ENCODE results near the gene CTNNBIP1. TPM values are rescaled to one million over a fixed set of nuclear protein-coding genes. Genes with fewer than 3 reads are reported as not detected.

CTNNBIP1 gene
- total RNA-seq, 1 experiment from 2014 or later: 44.4 TPM

DNA sequence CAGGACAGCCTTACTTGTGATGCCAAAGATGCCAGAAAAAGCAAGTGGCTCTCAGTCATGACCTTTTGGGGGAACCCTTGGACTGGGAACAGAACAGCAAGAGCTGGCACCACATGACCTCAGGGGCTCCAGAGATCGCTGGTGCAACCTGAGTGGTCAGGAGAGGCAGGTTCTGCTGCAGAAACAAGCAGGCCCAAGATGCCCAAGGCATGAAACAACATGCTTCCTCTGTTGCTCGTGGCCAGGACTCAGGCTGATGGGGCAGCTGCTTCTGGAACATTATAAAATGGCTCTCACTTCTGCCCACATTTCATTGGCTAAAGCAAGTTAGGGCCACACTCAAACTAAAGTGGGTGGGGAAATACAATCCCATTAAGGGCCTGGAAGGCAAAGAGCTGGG, 68.6 kb downstream of the CTNNBIP1 start:
- no peak overlapping the region for H3K56ac ChIP-seq (ENCODE audit: insufficient read length, low read depth, low read length)
- no peaks in the 10 kb centered on the region for H3K27me3 ChIP-seq (ENCODE audit: insufficient read depth, low read length)
- H3K27ac ChIP-seq (ENCODE audit: insufficient read length, low read depth, low read length): no peak overlapping the region
- no CpG with 5 or more reads among the region's 2 CpGs for WGBS (ENCODE audit: extremely low coverage, insufficient read length, low lambda C conversion rate)
- no peak overlapping the region for H2BK12ac ChIP-seq (ENCODE audit: insufficient read length, low read depth, low read length)
- no peak overlapping the region for H4K5ac ChIP-seq (ENCODE audit: insufficient read length, low read depth, low read length)
- H4K20me1 ChIP-seq (ENCODE audit: control insufficient read depth, insufficient read depth, insufficient read length): no peaks in the 10 kb centered on the region
- TF ChIP-seq, protein P1, sequence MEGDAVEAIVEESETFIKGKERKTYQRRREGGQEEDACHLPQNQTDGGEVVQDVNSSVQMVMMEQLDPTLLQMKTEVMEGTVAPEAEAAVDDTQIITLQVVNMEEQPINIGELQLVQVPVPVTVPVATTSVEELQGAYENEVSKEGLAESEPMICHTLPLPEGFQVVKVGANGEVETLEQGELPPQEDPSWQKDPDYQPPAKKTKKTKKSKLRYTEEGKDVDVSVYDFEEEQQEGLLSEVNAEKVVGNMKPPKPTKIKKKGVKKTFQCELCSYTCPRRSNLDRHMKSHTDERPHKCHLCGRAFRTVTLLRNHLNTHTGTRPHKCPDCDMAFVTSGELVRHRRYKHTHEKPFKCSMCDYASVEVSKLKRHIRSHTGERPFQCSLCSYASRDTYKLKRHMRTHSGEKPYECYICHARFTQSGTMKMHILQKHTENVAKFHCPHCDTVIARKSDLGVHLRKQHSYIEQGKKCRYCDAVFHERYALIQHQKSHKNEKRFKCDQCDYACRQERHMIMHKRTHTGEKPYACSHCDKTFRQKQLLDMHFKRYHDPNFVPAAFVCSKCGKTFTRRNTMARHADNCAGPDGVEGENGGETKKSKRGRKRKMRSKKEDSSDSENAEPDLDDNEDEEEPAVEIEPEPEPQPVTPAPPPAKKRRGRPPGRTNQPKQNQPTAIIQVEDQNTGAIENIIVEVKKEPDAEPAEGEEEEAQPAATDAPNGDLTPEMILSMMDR (conservative IDR thresholded peaks at IDR 0.05): no peak
- H3T11ph ChIP-seq (ENCODE audit: low read length): no peak overlapping the region
- H3K14ac ChIP-seq (ENCODE audit: insufficient read depth, low read length): no peak overlapping the region
- no peaks in the 10 kb centered on the region for H3K23me2 ChIP-seq (ENCODE audit: insufficient read length, low read depth, low read length, poor library complexity, severe bottlenecking)
- H2BK120ac ChIP-seq (ENCODE audit: low read depth, low read length, poor library complexity, severe bottlenecking): no peak overlapping the region
- no peaks in the 10 kb centered on the region for H3K9me3 ChIP-seq (ENCODE audit: control insufficient read depth, low read depth, low read length)
- no peak overlapping the region for H3K18ac ChIP-seq (ENCODE audit: insufficient read length, low read depth, low read length)
- no peak overlapping the region for H3K4me2 ChIP-seq (ENCODE audit: insufficient read depth, insufficient read length, low read length)
- no peak overlapping the region for H3K9ac ChIP-seq (ENCODE audit: extremely low read depth, insufficient read length, low read length)
- Mint-ChIP-seq H3K36me3 (ENCODE audit: insufficient read depth in 1 of 3, low read depth in 3 of 3) (no peaks in the 10 kb centered on the region), H3K4me3 (no peak overlapping the region), H3K27ac (no peak overlapping the region), H3K4me1 (peaks cover 11 to 28% of the 10 kb centered on the region in 2 experiments), H3K9me3 (peaks cover 0 to 3% of the 10 kb centered on the region in 2 experiments; a peak in 1 of 5 replicates), H3K27me3 (ENCODE audit: low read depth) (peaks cover 7% of the 10 kb centered on the region)
- H2BK15ac ChIP-seq (ENCODE audit: low read depth, low read length): no peak overlapping the region
- no peaks in the 10 kb centered on the region for H3K4me1 ChIP-seq (ENCODE audit: insufficient read depth, low read length)
- H2AFZ ChIP-seq (ENCODE audit: low read length): no peak overlapping the region
- H2BK20ac ChIP-seq (ENCODE audit: low read depth, low read length, poor library complexity, severe bottlenecking): no peak overlapping the region
- H4K91ac ChIP-seq (ENCODE audit: insufficient read length, low read depth, low read length): no peak overlapping the region
- H3K4ac ChIP-seq (ENCODE audit: low read depth, low read length): no peak overlapping the region
- H3K79me2 ChIP-seq (ENCODE audit: insufficient read depth, low read length): no peaks in the 10 kb centered on the region
- no peak overlapping the region for H4K8ac ChIP-seq (replicated peaks; ENCODE audit: insufficient read length, low read depth, low read length)
- H2BK5ac ChIP-seq (ENCODE audit: insufficient read length, low read length): no peak overlapping the region
- H3K23ac ChIP-seq (ENCODE audit: insufficient read length, low read depth, low read length): no peak overlapping the region
- H2AK5ac ChIP-seq (ENCODE audit: insufficient read length, low read length): no peak overlapping the region
- no peak for DNase-seq
- no peaks in the 10 kb centered on the region for H3K79me1 ChIP-seq (ENCODE audit: insufficient read depth, low read depth, low read length, poor library complexity, severe bottlenecking)
